T47D (cell line): Measurements from ENCODE around the gene ZNF747.

Experiments
- DNase-seq, 2 experiments: peaks; one replicate each; pipeline versions ENCODE4 v3.0.0 to v3.0.0-alpha.2; 2011 to 2012; ENCODE audit warnings: low read depth in 1 of 2, low spot score in 1 of 2
- JUND ChIP-seq: IDR thresholded peaks from 2 replicates; pipeline ENCODE4 v1.6.1; 2012; ENCODE audit warnings: low read depth
- in situ Hi-C: cut with HindIII; loops from 2 replicates; pipeline ENCODE4 v1.10.0; 2016; ENCODE audit warnings: low sequenced_read_pairs, low pct_unique_long_range_greater_than_20kb

The ZNF747 gene

GRCh38 chr16:30535777-30536190 is 1.1 kb upstream of the ZNF747 start:
- peak; percentile 43 to 81 for DNase-seq
- in situ Hi-C loops: no loop called here
- no peak for TF ChIP-seq JUND

- in situ Hi-C loops: no loop called here
- no peak for TF ChIP-seq JUND
- DNase-seq: no peak
These were observed 583 bp upstream of the ZNF747 start for GRCh38 chr16:30535106-30535776.

GRCh38 chr16:30533748-30534367 is 800 bp downstream of the ZNF747 start:
- in situ Hi-C loops: no loop called here
- TF ChIP-seq JUND: no peak
- DNase-seq: no peak

GRCh38 chr16:30533146-30533522 is 1.5 kb downstream of the ZNF747 start:
- DNase-seq: no peak
- TF ChIP-seq JUND: no peak
- in situ Hi-C loops: no loop called here

- no peak for TF ChIP-seq JUND
- in situ Hi-C loops: no loop called here
- DNase-seq: no peak
These were observed 2.1 kb downstream of the ZNF747 start for GRCh38 chr16:30532285-30533145.

GRCh38 chr16:30530163-30531037 is 4.3 kb downstream of the ZNF747 start:
- no peak for TF ChIP-seq JUND
- in situ Hi-C loops: no loop called here
- peak in 1 of 2 experiments; percentile 54 for DNase-seq

GRCh38 chr16:30528799-30529457 is 5.7 kb downstream of the ZNF747 start:
- in situ Hi-C loops: no loop called here
- no peak for DNase-seq
- no peak for TF ChIP-seq JUND

GRCh38 chr16:30527635-30528178 is 7.0 kb downstream of the ZNF747 start:
- in situ Hi-C loops: no loop called here
- DNase-seq: peak; percentile 43 to 97
- TF ChIP-seq JUND: no peak

GRCh38 chr16:30526823-30527634 is 7.6 kb downstream of the ZNF747 start:
- peak; percentile 97 to 99 for DNase-seq
- TF ChIP-seq JUND: no peak
- in situ Hi-C loops: no loop called here

- in situ Hi-C loops: no loop called here
- TF ChIP-seq JUND: no peak
- DNase-seq: peak; percentile 44 to 73
These were observed 8.4 kb downstream of the ZNF747 start, which contains the start of gene ZNF768 for GRCh38 chr16:30526137-30526822. Gene ZNF768, minus strand, starts transcription at chr16:30526566. Its CDS starts 153 bp downstream, at chr16:30526413.
